Measurements from ENCODE around the gene C3orf85.

Gene C3orf85

DNA sequence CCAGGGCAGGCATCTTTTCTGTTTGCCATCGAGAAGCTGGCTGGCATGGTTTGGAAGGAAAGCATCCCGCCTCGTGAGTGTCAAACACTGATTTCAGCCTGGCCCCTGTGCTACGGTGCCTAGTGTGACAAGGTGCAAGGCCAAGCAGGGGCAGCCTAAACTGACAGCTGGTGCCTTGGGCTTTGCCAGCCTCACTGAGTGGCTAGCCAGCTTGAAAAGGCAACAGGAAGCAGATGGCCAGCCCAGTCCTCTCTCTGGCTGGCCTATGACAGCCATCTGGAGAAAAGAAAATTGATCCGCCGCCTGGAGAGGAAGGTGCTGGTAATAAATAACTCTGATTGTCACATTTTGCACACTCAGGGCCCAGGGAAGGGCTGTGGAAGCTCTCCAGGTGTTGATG, 52.2 kb downstream of the C3orf85 start:
- Histone ChIP-seq H3K36me3 (ENCODE audit: control insufficient read depth, insufficient read depth, low read length, severe bottlenecking) (no peaks in the 10 kb centered on the region), H3K4me1 (ENCODE audit: control insufficient read depth, insufficient read depth, low read length) (no peaks in the 10 kb centered on the region), H3K9me3 (ENCODE audit: control insufficient read depth, low read length) (no peaks in the 10 kb centered on the region), H3K9ac (ENCODE audit: low read length) (no peak overlapping the region), H3K27me3 (replicated peaks; ENCODE audit: control insufficient read depth, insufficient read depth, low read length) (no peaks in the 10 kb centered on the region), H3K4me3 (ENCODE audit: low read length) (no peak overlapping the region)
- DNase-seq (ENCODE audit: low read depth), result no peak

DNA sequence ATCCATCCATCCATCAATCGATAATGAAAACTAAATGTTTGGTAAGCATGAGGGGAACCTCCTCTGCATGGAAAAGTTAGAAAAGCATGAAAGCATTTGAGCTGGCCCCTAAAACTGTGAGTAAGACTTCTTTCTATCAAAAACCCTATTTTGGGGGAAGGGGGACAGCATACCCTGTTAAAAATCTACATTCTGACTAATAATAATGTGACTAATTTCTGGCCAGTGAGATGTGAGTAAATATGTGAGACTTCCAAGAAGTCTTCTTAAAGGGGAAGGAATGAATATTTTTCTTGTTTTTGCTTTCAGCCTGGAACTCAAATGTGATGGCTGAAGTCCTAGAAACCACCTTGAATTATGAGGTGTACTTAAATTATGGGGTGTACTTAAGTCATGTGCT, 54.9 kb downstream of the C3orf85 start:
- H3K27me3 ChIP-seq (replicated peaks; ENCODE audit: control insufficient read depth, insufficient read depth, low read length), result no peaks in the 10 kb centered on the region

DNA sequence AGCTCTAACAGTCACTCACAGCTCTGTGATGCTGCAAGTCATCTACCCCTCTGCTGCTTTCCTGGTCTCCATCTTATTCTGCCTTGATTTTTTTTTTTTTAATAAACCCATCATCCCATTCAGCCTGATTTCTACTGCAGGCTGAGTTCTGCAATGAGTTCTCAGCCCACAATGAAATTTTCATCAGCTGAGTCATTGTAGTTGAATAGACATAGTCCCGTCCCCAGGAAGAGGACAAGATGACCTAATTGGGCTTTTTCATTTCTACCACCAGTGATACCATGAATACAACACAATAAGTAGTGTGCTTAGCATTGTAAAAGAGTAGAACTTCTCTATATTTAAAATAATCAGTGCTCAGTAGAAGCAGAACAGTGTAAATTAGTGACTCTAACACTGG, 59.3 kb downstream of the C3orf85 start:
- no peaks in the 10 kb centered on the region for H3K36me3 ChIP-seq (ENCODE audit: control insufficient read depth, insufficient read depth, low read length, severe bottlenecking)

More for the DNA sequence above, 54.9 kb downstream of the C3orf85 start:
- Histone ChIP-seq H3K9me3 (ENCODE audit: control insufficient read depth, low read length) (no peaks in the 10 kb centered on the region), H3K9ac (ENCODE audit: low read length) (no peak overlapping the region), H3K4me3 (ENCODE audit: low read length) (no peak overlapping the region), H3K4me1 (ENCODE audit: control insufficient read depth, insufficient read depth, low read length) (no peaks in the 10 kb centered on the region), H3K36me3 (ENCODE audit: control insufficient read depth, insufficient read depth, low read length, severe bottlenecking) (no peaks in the 10 kb centered on the region)
- DNase-seq (ENCODE audit: low read depth), result no peak

More for the DNA sequence above, 59.3 kb downstream of the C3orf85 start:
- no peak overlapping the region for H3K4me3 ChIP-seq (ENCODE audit: low read length)
- H3K27me3 ChIP-seq (replicated peaks; ENCODE audit: control insufficient read depth, insufficient read depth, low read length), result no peaks in the 10 kb centered on the region
- H3K9me3 ChIP-seq (ENCODE audit: control insufficient read depth, low read length), result no peaks in the 10 kb centered on the region
- H3K9ac ChIP-seq (ENCODE audit: low read length), result no peak overlapping the region
- no peak for DNase-seq (ENCODE audit: low read depth)
- no peaks in the 10 kb centered on the region for H3K4me1 ChIP-seq (ENCODE audit: control insufficient read depth, insufficient read depth, low read length)
